Spinal cord (tissue), 10 donors: Measurements from ENCODE around the gene GNG7. TPM values are rescaled to one million over a fixed set of nuclear protein-coding genes. Genes with fewer than 3 reads are reported as not detected.
"Not testable (repeated sequence)": the region's sequence is repeated elsewhere in the genome, so short reads cannot be mapped to it uniquely, and the experiment has no call there.

Source experiments
- DNase-seq, 6 donors: peaks; one replicate each; pipeline versions ENCODE4 v3.0.0 to v3.0.0-alpha.2; 2013 to 2015; ENCODE audit warnings: low spot score in 6 of 6, low read depth in 4 of 6
- H3K27ac ChIP-seq: one replicate; pipeline ENCODE4 v1.5.1; 2013; ENCODE audit warnings: low read depth, low read length, control low read depth
- H3K27me3 ChIP-seq: one replicate; pipeline ENCODE4 v1.6.1; 2013; ENCODE audit warnings: low read length; ENCODE audit not compliant: control insufficient read depth, insufficient read depth
- H3K36me3 ChIP-seq: one replicate; pipeline ENCODE4 v1.6.1; 2013; ENCODE audit warnings: low read length; ENCODE audit not compliant: control insufficient read depth, insufficient read depth
- H3K4me1 ChIP-seq: one replicate; pipeline ENCODE4 v1.6.1; 2013; ENCODE audit warnings: low read length; ENCODE audit not compliant: control insufficient read depth, insufficient read depth
- H3K4me3 ChIP-seq: one replicate; pipeline ENCODE4 v1.5.1; 2013; ENCODE audit warnings: low read depth, low read length, control low read depth
- H3K9me3 ChIP-seq: one replicate; pipeline ENCODE4 v1.6.1; 2013; ENCODE audit warnings: low read length; ENCODE audit not compliant: control insufficient read depth, insufficient read depth
- WGBS: methylation state at CpG from one replicate; pipeline ENCODE4 v1.1.5; 2013; ENCODE audit warnings: missing lambda C conversion rate; ENCODE audit not compliant: insufficient coverage; 5-methylcytosine and 5-hydroxymethylcytosine counted together
- polyA plus RNA-seq, 2 donors: library from polyadenylated mRNA; unstranded; fragments of 120-200 nt; gene quantifications; one replicate each; pipeline ENCODE4 v1.2.1, GENCODE V29; 2013; ENCODE audit not compliant: insufficient read length in 2 of 2
- total RNA-seq, 2 donors: library from RNA; depleted of rRNA in 1 of 2; stranded (reverse); fragments of 120-200 nt in 1 of 2; fragments of >200 nt in 1 of 2; gene quantifications; one replicate each; pipeline versions ENCODE4 v1.2.3 to v1.2.4, GENCODE V29; 2013 to 2014
- donor health status: healthy.

GNG7 gene
- total and polyA plus RNA-seq, 4 donors, result 6.2 to 60.4 (median 30.2) TPM

- H3K4me3 ChIP-seq, result no peak overlapping the region
- peak in 4 of 6 donors; percentile 41 to 81 (median 62) for DNase-seq
Measured at GRCh38 chr19:2546128-2547032, 156.1 kb downstream of the GNG7 start.

DNA sequence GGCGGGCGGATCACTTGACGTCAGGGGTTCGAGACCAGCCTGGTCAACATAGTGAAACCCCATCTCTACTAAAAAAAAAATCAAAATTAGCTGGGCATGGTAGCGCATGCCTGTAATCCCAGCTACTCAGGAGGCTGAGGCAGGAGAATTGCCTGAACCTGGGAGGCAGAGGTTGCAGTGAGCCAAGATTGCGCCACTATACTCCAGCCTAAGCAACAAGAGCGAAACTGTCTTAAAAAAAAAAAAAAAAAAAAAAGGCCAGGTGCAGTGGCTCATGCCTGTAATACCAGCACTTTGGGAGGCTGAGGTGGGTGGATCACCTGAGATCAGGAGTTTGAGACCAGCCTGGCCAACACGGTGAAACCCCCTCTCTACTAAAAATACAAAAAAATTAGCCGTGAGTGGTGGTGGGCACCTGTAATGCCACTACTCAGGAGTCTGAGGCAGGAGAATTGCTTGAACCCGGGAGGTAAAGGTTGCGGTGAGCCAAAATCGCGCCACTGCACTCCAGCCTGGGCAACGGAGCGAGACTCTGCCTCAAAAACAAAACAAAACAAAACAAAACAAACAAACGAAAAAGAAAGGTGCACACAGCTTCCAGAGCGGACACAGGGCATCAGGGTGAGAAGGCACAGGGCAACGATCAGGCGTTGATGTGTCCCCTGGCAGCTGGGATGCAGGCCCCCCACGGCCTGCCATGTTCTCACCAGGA lies 156.9 kb downstream of the GNG7 start:
- Histone ChIP-seq H3K4me1 (peaks cover 72% of the 10 kb centered on the region), H3K27ac (peak overlapping the region; percentile 67)
- H3K27me3 ChIP-seq, DNase-seq, H3K4me3 ChIP-seq, H3K36me3 ChIP-seq, H3K9me3 ChIP-seq: not testable (repeated sequence)
- WGBS, result 73% methylated on average over 5 of the region's 20 CpGs

More at GRCh38 chr19:2546128-2547032, 156.1 kb downstream of the GNG7 start:
- no peaks in the 10 kb centered on the region for H3K9me3 ChIP-seq
- H3K27me3 ChIP-seq, result no peaks in the 10 kb centered on the region
- WGBS, result 19% methylated on average over 49 of the region's 50 CpGs
- H3K4me1 ChIP-seq, result peaks cover 70% of the 10 kb centered on the region
- peaks cover 2% of the 10 kb centered on the region for H3K36me3 ChIP-seq
- peak overlapping the region; percentile 67 for H3K27ac ChIP-seq

DNA sequence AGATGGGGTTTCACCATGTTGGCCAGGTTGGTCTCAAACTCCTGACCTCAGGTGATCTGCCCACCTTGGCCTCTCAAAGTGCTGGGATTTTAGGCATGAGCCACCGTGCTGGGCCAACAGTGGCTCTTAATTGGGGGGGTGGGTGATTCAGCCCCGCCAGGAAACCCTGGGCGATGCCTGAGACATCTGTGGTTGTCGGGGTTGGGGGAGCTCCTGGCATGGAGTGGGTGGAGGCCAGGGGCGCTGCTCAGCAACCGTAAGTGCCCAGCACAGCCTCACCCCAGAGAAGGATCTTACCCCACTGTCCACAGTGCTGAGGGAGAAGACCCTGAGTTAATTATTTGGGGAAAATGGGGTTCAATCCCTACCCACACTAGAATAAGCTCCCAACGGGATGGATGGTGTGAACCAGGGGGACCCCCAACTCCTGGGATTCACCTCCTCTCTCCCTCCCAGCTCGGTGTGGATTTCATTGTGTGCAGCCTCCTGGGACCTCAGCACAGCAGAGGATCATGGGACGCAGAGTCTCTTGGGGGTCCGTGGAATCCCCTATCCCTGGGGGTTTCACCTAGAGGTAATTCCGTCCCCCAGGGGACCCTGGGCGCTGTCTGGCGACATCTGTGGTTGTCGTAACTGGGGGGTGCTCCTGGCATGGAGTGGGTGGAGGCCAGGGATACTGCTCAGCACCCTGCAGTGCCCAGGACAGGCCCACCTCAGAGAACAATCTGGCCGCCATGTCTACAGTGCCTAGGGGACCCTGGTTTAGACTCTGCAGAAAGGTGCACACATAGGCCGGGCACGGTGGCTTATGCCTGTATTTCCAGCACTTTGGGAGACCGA lies 157.7 kb downstream of the GNG7 start:
- Histone ChIP-seq H3K27me3 (no peaks in the 10 kb centered on the region), H3K4me3 (no peak overlapping the region), H3K36me3 (peaks cover 4% of the 10 kb centered on the region), H3K4me1 (peaks cover 72% of the 10 kb centered on the region), H3K27ac (no peak overlapping the region), H3K9me3 (no peaks in the 10 kb centered on the region)
- no peak for DNase-seq
- WGBS, result 93% methylated on average over 10 of the region's 18 CpGs

- Histone ChIP-seq H3K9me3 (no peaks in the 10 kb centered on the region), H3K27me3 (no peaks in the 10 kb centered on the region), H3K4me3 (no peak overlapping the region), H3K27ac (peak overlapping the region; percentile 92), H3K4me1 (peaks cover 67% of the 10 kb centered on the region), H3K36me3 (peaks cover 6% of the 10 kb centered on the region)
- WGBS, result 18% methylated on average over 29 of the region's 36 CpGs
- DNase-seq, result peak; percentile 61 to 94 (median 72)
Measured at GRCh38 chr19:2543463-2544442, 158.7 kb downstream of the GNG7 start.

- not testable (repeated sequence) for H3K9me3 ChIP-seq, DNase-seq, H3K36me3 ChIP-seq, H3K27me3 ChIP-seq, H3K4me3 ChIP-seq
- Histone ChIP-seq H3K27ac (peak overlapping the region; percentile 92), H3K4me1 (peaks cover 67% of the 10 kb centered on the region)
- 66% methylated on average over 3 of the region's 4 CpGs for WGBS
Measured at GRCh38 chr19:2543072-2543462, 159.4 kb downstream of the GNG7 start.

DNA sequence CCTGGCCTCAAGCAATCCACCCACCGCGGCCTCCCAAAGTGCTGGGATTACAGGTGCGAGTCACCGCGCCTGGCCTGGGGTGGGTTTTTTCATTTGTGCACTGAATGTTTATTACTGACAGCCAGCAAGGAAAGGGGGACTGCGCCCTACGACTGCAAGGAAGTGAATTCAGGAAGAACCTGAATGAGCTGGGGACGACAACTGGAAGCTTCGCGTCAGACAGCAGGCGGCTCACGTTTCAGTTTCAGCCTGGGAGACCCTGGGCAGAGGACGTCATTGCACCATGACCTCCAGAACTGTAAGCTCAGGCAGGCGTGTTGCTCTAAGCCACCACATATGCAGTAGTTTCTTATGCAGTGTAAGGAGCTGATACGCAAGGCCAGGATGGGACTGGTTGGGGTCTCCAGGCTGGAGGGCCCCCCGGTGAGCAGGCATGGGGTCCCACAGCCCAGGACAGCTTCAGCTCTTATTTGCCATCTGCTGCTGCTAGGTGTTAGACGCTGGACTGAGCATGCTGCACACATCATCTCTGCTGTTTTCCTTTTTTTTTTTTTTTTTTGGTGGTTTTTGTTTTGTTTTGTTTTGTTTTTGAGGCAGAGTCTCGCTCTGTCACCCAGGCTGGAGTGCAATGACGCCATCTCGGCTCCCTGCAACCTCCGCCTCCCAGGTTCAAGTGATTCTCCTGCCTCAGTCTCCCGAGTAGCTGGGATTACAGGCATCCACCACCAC lies 160.0 kb downstream of the GNG7 start:
- peaks cover 63% of the 10 kb centered on the region for H3K4me1 ChIP-seq
- no peaks in the 10 kb centered on the region for H3K27me3 ChIP-seq
- no peak overlapping the region for H3K4me3 ChIP-seq
- peak overlapping the region; percentile 25 for H3K27ac ChIP-seq
- peak in 1 of 6 donors; percentile 29 for DNase-seq
- H3K36me3 ChIP-seq, result peaks cover 6% of the 10 kb centered on the region
- no peaks in the 10 kb centered on the region for H3K9me3 ChIP-seq
- WGBS, result 83% methylated on average over 14 of the region's 22 CpGs

DNA sequence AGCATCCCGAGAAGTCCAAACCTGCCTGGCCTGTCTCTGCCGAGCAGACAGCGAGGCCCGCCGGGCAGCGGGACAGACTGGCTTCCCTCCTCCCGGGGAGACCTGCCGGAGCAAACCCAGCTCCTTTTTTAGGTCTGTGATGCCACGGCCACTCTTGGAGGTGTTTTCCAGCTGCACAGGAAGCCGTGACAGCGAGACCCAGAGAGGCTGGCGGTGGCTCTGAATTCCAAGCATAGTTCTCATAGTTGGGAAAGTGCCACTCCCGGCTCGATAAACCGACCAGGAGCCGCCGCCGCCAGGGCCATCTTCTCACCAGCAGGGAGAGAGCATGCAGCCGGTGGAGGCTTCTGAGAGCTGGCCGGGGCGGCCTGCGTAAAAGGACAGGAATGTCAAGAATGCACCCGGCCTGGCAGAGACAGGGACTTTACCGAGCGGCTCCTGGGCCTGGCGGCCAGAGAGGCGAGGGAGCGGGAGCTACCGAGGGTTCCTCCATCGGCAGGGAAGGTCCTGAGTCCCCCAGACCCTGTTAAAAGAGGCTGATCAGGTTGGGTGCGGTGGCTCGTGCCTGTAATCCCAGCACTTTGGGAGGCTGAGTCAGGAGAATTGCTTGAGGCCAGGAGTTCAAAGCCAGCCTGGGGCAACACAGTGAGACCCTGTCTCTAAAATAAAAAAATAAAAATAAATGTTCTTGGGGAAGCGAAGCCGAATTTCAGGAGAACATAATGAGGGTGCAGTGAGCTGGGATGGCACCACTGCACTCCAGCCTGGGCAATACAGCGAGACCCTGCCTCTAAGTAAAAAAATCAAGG lies 161.6 kb downstream of the GNG7 start:
- Histone ChIP-seq H3K4me1 (peaks cover 49% of the 10 kb centered on the region), H3K27ac (peak overlapping the region; percentile 76), H3K36me3 (peaks cover 6% of the 10 kb centered on the region), H3K9me3 (no peaks in the 10 kb centered on the region), H3K4me3 (no peak overlapping the region), H3K27me3 (no peaks in the 10 kb centered on the region)
- peak in 2 of 6 donors; percentile 15 to 72 for DNase-seq
- 33% methylated on average over 35 of the region's 35 CpGs for WGBS

GRCh38 chr19:2540251-2540645 lies 162.2 kb downstream of the GNG7 start:
- H3K27ac ChIP-seq, result peak overlapping the region; percentile 76
- WGBS, result 83% methylated on average over 11 of the region's 12 CpGs

More at GRCh38 chr19:2540251-2540645, 162.2 kb downstream of the GNG7 start:
- peaks cover 44% of the 10 kb centered on the region for H3K4me1 ChIP-seq
- no peak for DNase-seq
- no peaks in the 10 kb centered on the region for H3K9me3 ChIP-seq
- no peak overlapping the region for H3K4me3 ChIP-seq
- H3K27me3 ChIP-seq, result no peaks in the 10 kb centered on the region
- H3K36me3 ChIP-seq, result peaks cover 6% of the 10 kb centered on the region
